HG02798 (cell line): ENCODE data around the gene ADAMTSL3.

Experiments used
- ATAC-seq: cut with Tn5 transposase; IDR thresholded peaks from one replicate; pipeline ENCODE4 v1.9.1; 2021; ENCODE audit warnings: mild to moderate bottlenecking; ENCODE audit not compliant: unreplicated experiment, poor library complexity

The ADAMTSL3 gene, protein sequence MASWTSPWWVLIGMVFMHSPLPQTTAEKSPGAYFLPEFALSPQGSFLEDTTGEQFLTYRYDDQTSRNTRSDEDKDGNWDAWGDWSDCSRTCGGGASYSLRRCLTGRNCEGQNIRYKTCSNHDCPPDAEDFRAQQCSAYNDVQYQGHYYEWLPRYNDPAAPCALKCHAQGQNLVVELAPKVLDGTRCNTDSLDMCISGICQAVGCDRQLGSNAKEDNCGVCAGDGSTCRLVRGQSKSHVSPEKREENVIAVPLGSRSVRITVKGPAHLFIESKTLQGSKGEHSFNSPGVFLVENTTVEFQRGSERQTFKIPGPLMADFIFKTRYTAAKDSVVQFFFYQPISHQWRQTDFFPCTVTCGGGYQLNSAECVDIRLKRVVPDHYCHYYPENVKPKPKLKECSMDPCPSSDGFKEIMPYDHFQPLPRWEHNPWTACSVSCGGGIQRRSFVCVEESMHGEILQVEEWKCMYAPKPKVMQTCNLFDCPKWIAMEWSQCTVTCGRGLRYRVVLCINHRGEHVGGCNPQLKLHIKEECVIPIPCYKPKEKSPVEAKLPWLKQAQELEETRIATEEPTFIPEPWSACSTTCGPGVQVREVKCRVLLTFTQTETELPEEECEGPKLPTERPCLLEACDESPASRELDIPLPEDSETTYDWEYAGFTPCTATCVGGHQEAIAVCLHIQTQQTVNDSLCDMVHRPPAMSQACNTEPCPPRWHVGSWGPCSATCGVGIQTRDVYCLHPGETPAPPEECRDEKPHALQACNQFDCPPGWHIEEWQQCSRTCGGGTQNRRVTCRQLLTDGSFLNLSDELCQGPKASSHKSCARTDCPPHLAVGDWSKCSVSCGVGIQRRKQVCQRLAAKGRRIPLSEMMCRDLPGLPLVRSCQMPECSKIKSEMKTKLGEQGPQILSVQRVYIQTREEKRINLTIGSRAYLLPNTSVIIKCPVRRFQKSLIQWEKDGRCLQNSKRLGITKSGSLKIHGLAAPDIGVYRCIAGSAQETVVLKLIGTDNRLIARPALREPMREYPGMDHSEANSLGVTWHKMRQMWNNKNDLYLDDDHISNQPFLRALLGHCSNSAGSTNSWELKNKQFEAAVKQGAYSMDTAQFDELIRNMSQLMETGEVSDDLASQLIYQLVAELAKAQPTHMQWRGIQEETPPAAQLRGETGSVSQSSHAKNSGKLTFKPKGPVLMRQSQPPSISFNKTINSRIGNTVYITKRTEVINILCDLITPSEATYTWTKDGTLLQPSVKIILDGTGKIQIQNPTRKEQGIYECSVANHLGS (N-terminal part only)

GRCh38 chr15:83653639-83654378 is at the start of gene ADAMTSL3:
Gene ADAMTSL3, plus strand, starts transcription at chr15:83654123. Its CDS starts 1,639 bp downstream, at chr15:83655762.
- no peak for ATAC-seq

- ATAC-seq, result no peak
Measured at GRCh38 chr15:83604549-83604948, 49.4 kb upstream of the ADAMTSL3 start.

DNA sequence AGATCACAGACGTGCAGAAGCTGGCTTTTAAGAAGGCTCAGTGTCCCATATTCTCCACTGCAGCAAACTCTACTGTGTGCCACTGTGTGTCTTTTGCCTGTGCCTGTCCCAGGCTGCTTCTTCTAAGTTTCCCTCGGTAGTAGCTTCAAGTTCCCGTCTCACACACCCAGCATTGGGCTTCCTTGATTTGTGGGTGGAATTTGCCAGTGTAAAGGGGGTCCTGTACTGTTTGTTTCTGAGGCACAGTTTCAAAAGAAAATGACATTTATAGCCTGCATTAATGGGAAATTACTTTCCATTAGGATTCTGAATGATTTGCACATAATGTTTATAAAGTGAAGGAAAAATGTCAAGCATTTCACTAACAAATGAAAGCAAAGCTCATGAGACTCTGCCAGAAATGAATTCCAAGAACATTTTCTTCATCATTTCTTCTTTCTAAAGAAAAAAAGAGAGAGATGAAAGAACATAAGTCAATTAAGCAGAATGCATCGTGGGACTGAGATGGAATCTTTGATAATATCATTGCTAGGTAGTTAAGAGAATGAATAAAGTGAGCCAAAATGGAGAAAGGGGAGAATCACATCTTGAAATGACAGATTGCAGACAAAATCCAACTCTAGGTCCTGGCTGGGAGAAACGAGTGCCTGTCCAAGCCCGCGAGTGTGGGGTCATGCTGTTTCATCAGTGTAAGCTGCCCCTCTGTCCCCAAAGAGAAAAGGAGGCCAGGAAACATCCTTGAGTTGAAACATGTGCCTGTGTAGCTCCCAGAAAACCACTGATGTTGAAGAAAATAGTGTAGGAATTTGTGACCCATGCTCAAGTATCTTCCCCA is 48.6 kb upstream of the ADAMTSL3 start:
- no peak for ATAC-seq

DNA sequence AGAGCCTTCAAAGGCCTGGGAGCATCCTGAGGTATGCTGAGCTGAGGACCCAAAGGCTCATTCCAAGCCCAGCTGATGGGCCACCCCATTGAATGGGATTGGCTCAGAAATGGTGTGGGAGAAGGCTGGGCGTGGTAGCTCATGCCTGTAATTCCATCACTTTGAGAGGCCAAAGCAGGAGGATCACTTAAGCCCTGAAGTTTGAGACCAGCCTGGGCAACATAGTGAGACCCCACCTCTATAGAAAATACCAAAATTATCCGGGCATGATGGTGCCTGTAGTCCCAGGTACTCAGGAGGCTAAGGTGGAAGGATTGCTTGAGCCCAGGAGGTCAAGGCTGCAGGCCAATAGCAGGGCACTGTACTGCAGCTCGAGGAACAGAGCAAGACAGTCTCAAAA is 43.8 kb upstream of the ADAMTSL3 start:
- no peak for ATAC-seq

DNA sequence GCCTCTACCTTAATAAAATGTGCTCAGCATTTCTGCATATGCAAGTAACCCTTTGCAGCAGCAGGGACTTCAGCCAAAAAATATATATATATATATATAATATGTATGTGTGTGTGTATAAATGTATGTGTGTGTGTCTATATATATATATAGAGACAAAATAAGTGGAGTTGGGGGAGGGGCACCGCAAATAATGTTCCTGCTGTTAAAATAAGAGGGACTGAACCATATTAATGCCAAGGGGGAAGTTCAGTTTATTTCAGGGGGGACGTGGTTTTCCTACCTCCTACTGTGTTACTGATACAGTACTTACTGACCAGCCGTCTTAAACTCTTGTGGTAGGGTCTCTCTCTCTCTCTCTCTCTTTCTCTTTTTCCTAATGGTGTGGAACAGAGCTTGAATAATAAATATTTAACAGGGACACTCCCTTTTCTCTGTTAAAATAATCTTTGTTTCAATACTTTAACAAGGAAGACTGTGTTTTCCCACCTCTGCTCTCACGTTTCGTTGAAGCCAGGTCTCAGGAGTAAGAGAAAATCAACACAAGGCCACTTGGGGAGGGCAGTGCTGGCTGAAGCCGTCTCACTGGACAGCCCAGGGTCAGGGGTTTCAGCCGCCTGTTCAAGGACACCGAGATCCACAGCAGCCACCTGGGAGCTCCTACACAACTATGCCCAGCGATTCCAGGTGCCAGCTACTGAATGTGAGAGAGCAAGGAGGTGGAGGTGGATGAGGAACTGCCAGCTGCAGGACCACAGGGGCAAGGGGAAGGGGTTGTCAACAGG is 42.8 kb upstream of the ADAMTSL3 start:
- ATAC-seq, result no peak

GRCh38 chr15:83612226-83612625 is 41.7 kb upstream of the ADAMTSL3 start:
- no peak for ATAC-seq

- no peak for ATAC-seq
Measured at GRCh38 chr15:83612898-83613635, 40.9 kb upstream of the ADAMTSL3 start.

- ATAC-seq, result no peak
Measured at GRCh38 chr15:83613714-83614113, 40.2 kb upstream of the ADAMTSL3 start.

GRCh38 chr15:83616840-83617239 is 37.1 kb upstream of the ADAMTSL3 start:
- no peak for ATAC-seq

DNA sequence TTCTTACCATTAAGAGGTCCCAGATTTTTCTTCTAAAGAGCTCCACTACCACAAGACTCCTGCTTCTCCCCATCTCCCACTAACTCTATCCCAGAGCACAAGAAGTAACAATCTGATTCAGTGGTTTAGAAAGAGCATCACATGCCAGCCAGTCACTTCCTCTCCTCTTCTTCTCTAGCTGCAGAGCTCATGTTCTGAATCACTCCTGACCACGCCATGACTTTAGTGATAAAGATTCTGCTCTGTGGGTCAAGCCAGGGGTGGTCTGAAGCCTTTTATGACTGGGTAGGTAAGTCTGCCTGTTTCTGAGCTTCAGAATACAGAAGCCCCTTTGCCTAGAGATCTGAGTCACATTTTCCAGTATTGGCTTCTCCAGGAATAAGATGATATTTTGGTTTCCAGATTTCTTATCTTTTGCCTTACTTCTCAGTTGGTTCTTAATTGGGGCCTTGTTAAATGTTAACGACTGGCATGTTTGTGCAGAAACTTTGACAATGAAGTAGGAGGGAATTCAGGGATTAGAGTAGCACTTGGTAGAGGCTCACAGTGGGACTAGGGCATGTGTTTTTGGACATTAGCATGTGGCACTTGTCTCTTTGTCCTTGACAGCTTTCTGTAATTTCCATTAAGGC is 27.6 kb upstream of the ADAMTSL3 start:
- no peak for ATAC-seq

- ATAC-seq, result no peak
Measured at GRCh38 chr15:83631534-83631933, 22.4 kb upstream of the ADAMTSL3 start.

GRCh38 chr15:83643201-83643600 is 10.7 kb upstream of the ADAMTSL3 start:
- ATAC-seq, result no peak

- ATAC-seq, result no peak
Measured at GRCh38 chr15:83644439-83644838, 9.5 kb upstream of the ADAMTSL3 start.

DNA sequence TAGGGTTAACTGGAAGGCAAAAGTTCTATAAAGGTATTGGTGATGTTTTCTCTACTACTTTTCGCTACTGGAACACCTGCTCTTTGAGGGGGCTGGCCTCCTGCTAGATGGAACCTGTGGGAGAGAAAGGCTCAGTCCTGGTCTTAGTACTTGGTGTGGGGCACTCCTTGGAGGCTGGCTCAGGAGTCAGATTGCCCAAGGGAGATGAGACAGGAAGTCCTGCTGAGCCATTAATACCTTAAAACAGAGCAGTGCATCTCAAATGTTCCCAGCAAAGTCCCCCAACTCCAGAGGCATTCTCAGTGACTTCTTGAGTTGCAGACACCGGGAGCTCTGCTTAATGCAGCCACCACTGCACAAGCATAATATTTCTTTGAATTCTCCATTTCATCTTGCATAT is 3.1 kb upstream of the ADAMTSL3 start:
- ATAC-seq, result no peak

DNA sequence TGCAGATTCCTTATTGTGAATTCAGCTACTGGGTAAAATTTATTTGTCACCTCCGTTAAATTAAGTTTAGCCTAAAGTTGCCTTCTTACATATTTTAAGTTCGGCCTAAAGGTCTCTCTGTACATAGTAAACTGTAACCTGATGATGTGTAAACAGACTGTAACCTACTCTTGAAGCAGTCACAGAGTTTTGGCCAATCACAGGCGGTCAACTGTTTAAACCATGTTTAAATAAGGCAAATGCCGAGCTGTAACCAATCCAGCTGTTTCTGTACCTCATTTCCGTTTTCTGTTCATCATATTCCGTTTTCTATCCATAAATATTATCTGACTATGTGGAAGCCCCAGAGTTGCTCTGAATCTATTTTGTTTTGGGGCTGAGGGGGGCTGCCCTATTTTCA is 2.4 kb upstream of the ADAMTSL3 start:
- ATAC-seq, result no peak

DNA sequence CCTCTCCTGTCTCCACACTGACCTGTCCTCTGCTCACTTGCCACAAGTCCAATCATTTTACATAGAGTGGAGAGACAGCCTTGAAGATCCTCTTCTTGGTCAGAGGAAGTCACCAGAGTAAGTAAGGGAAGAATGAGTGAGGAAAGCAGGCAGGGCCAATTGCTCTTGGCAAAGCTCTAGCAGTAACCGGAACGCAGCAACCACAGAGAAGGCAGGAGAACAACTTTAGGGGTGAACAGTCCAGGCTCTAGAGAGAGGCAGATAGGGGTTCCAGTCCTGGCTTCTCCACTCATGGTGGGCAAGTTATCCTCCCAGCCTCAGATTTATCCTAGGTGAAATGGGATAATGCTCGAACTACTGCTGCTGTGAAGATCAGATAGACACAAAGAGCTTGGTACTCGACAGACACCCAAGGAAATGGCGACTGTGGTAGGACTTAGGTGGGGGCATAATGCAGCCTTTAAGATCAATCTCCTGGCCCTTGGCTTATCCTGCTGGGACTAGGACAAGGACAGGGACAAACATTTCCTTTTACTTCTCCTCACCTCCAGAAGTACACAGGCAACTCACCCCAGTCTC is 1.2 kb upstream of the ADAMTSL3 start:
- no peak for ATAC-seq

DNA sequence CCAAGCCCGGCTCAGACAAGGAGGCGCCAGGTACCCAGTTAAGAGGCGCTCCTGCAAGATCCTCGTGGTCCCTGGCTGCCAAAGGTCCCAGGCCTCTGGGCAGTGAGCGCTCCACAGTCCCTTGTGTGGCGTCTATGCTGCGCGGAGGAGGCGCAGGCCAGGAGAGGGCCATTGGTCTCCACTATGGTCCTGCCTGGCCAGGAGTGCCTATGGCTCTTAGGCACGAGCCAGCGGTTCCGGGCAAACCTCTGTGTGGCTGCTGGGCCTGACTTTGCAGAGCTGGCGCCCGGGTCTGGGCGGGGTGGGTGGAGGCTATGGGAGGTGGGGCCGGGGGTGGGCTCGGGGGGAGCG is 660 bp upstream of the ADAMTSL3 start:
- no peak for ATAC-seq
